K562 (cell line): ENCODE results near the gene ALG1. TPM values are rescaled to one million over a fixed set of nuclear protein-coding genes. Genes with fewer than 3 reads are reported as not detected.
A peak's percentile ranks its signal among the peaks of the same experiment; 100 is the strongest.

ENCODE experiments used
- ATAC-seq: fragments of 200-7000 bp; cut with Tn5 transposase; 3 replicates; pipeline ENCODE4 v1.9.1; 2020; ENCODE audit warnings: moderate library complexity
- BruUV-seq: library from RNA; stranded (reverse); fragments of 400-500 nt; replicated peaks from 2 replicates; lab custom pipeline; 2021; lab: Mats Ljungman, UMichigan
- CTCF ChIA-PET: fragments of 300-600 bp; formaldehyde crosslinking; extraction: SDS; loops from one replicate; lab custom pipeline; 2021; ENCODE audit warnings: low intra/inter-chr PET ratio; lab: Yijun Ruan, JAX
- POLR2A ChIA-PET: fragments of 300-600, 350-650 bp; sonication (Branson Sonifier 250); formaldehyde crosslinking; extraction: SDS; loops from one replicate; lab custom pipeline; 2021; ENCODE audit warnings: antibody characterized with exemption, inconsistent platforms; lab: Yijun Ruan, JAX
- DNase-seq, 4 experiments: peaks; one replicate each; pipeline versions ENCODE4 v3.0.0 to v3.0.0-alpha.2; 2011 to 2018; ENCODE audit warnings: low spot score in 3 of 4, mixed read lengths in 3 of 4; ENCODE audit errors: extremely low read depth in 1 of 4
- FAIRE-seq: peaks from 2 replicates; lab custom pipeline; 2011; peaks lifted over from hg19 to GRCh38; lab: Jason Lieb, UNC
- H2AFZ ChIP-seq: 2 replicates; pipeline ENCODE4 v1.6.0; 2011; ENCODE audit warnings: low read depth, low read length, control low read depth, inconsistent platforms
- H3K27ac ChIP-seq: fragments of 200-600 bp; 3 replicates; pipeline ENCODE4 v1.8.0; 2011; ENCODE audit warnings: low read depth, mild to moderate bottlenecking, control low read depth, inconsistent platforms, low read length, moderate library complexity, mixed read lengths; ENCODE audit errors: extremely low read depth
- H3K27me3 ChIP-seq, 2 experiments: fragments of 300-600 bp in 1 of 2; 2 replicates in 1 of 2; 3 replicates in 1 of 2; pipeline versions ENCODE4 v1.6.0 to v1.8.0; 2011; ENCODE audit warnings: inconsistent platforms in 2 of 2, low read length in 2 of 2, mild to moderate bottlenecking in 1 of 2, mixed read lengths in 1 of 2, moderate library complexity in 1 of 2; ENCODE audit not compliant: control insufficient read depth in 2 of 2, insufficient read depth in 2 of 2
- H3K36me3 ChIP-seq: fragments of 300-600 bp; 3 replicates; pipeline ENCODE4 v1.8.0; 2011; ENCODE audit warnings: mild to moderate bottlenecking, low read length, inconsistent platforms; ENCODE audit not compliant: control insufficient read depth, insufficient read depth
- H3K4me1 ChIP-seq, 2 experiments: fragments of 200-600 bp in 1 of 2; replicated peaks in 1 of 2; 2 replicates in 1 of 2; 3 replicates in 1 of 2; pipeline versions ENCODE4 v1.5.1 to v1.8.0; 2011; ENCODE audit warnings: inconsistent platforms in 2 of 2, low read length in 2 of 2, mild to moderate bottlenecking in 1 of 2, mixed read lengths in 1 of 2, moderate library complexity in 1 of 2; ENCODE audit not compliant: control insufficient read depth in 2 of 2, insufficient read depth in 2 of 2
- H3K4me2 ChIP-seq: 2 replicates; pipeline ENCODE4 v1.6.1; 2011; ENCODE audit warnings: low read length, control low read depth, inconsistent platforms, mixed read lengths; ENCODE audit not compliant: insufficient read depth
- H3K4me3 ChIP-seq: fragments of 200-600 bp; sonication (generic), shearing (Covaris generic); 2 replicates; pipeline ENCODE4 v1.5.1; 2016; ENCODE audit warnings: control low read depth, inconsistent platforms
- H3K79me2 ChIP-seq: fragments of 200-600 bp; 3 replicates; pipeline ENCODE4 v1.8.0; 2011; ENCODE audit warnings: low read length, inconsistent platforms; ENCODE audit not compliant: control insufficient read depth, insufficient read depth
- H3K9ac ChIP-seq, 2 experiments: 2 replicates each; pipeline versions ENCODE4 v1.6.0 to v1.6.1; 2011; ENCODE audit warnings: low read depth in 2 of 2, low read length in 2 of 2, control low read depth in 1 of 2, inconsistent platforms in 1 of 2, mild to moderate bottlenecking in 1 of 2, mixed read lengths in 1 of 2; ENCODE audit not compliant: insufficient read depth in 1 of 2
- H3K9me1 ChIP-seq: one replicate; pipeline ENCODE4 v1.6.0; 2011; ENCODE audit warnings: inconsistent platforms, mild to moderate bottlenecking, low read length, moderate library complexity; ENCODE audit not compliant: control insufficient read depth, insufficient read depth
- H3K9me3 ChIP-seq: replicated peaks from 2 replicates; pipeline ENCODE4 v1.5.1; 2011; ENCODE audit warnings: low read depth, low read length, inconsistent platforms; ENCODE audit not compliant: control insufficient read depth, insufficient read depth
- H4K20me1 ChIP-seq: replicated peaks from 2 replicates; pipeline ENCODE4 v1.6.1; 2011; ENCODE audit warnings: low read length, inconsistent platforms, mixed read lengths; ENCODE audit not compliant: control insufficient read depth, insufficient read depth
- DNMT1 ChIP-seq: fragments of 450-650 bp; IDR thresholded peaks from 2 replicates; pipeline ENCODE4 v1.6.1; 2016; ENCODE audit warnings: antibody characterized with exemption, mild to moderate bottlenecking
- EP400 ChIP-seq: fragments of 450-650 bp; IDR thresholded peaks from 2 replicates; pipeline ENCODE4 v1.6.1; 2017; ENCODE audit warnings: antibody characterized with exemption, mild to moderate bottlenecking, moderate library complexity
- GTF2F1 ChIP-seq: IDR thresholded peaks from 2 replicates; pipeline ENCODE4 v1.6.1; 2011; ENCODE audit warnings: low read depth, low read length, improper control_type of control experiment
- RFX1 ChIP-seq: fragments of 450-650 bp; IDR thresholded peaks from 2 replicates; pipeline ENCODE4 v1.6.1; 2016; ENCODE audit warnings: mild to moderate bottlenecking, moderate library complexity
- SRSF9 ChIP-seq: fragments of 200-400 bp; formaldehyde crosslinking; IDR thresholded peaks from 2 replicates; pipeline ENCODE4 v1.6.1; 2017; ENCODE audit warnings: low read depth, low read length, borderline replicate concordance
- YBX1 ChIP-seq: fragments of 450-650 bp; IDR thresholded peaks from 2 replicates; pipeline ENCODE4 v1.7.1; 2016; ENCODE audit warnings: mild to moderate bottlenecking
- ZNF174 ChIP-seq: fragments of 250-450 bp; sonication (Bioruptor Pico); IDR thresholded peaks from 2 replicates; pipeline ENCODE4 v1.4.0; 2020; ENCODE audit warnings: mild to moderate bottlenecking
- ZNF282 ChIP-seq: sonication (generic); formaldehyde crosslinking; IDR thresholded peaks from 2 replicates; pipeline ENCODE4 v1.8.1; 2023; ENCODE audit warnings: missing genetic modification reagents
- WGBS: fragments of 100-300 bp; shearing (Covaris generic); methylation state at CpG from one replicate; pipeline ENCODE4 v1.1.6; 2016; ENCODE audit warnings: low coverage, mixed read lengths; ENCODE audit not compliant: insufficient coverage; ENCODE audit errors: missing lambda C conversion rate; 5-methylcytosine and 5-hydroxymethylcytosine counted together
- in situ Hi-C: fragments of 300-500 bp; cut with MboI; formaldehyde crosslinking; loops from 4 replicates; pipeline ENCODE4 v1.15.0; 2018; ENCODE audit warnings: inconsistent platforms, mixed read lengths
- intact Hi-C: fragments of 100-400 bp; cut with micrococcal nuclease; formaldehyde crosslinking; loops from 2 replicates; pipeline ENCODE4 v1.14.2; 2022
- polyA plus RNA-seq, 8 experiments: library from polyadenylated mRNA; depleted of rRNA in 4 of 8; stranded (reverse) in 5 of 8; unstranded in 3 of 8; fragments of >200 nt; fragmentation: Nextera tagmentation in 2 of 8; fragmentation: Illumina TruSeq in 1 of 8; extraction: Ambion mirVana in 2 of 8; extraction: Trizol in 1 of 8; gene quantifications; 2 replicates each; pipeline versions ENCODE4 v1.2.1 to v1.2.3, GENCODE V29; 2011 to 2014; ENCODE audit warnings: inconsistent platforms in 1 of 8, missing spikeins in 1 of 8
- total RNA-seq, 7 experiments: library from RNA; depleted of rRNA in 6 of 7; stranded (reverse); fragments of >200 nt in 6 of 7; fragmentation: Illumina TruSeq in 2 of 7; extraction: Trizol in 2 of 7; gene quantifications; 2 replicates each; pipeline versions ENCODE4 v1.2.1 to v1.2.3, GENCODE V29; 2011 to 2021; ENCODE audit warnings: low replicate concordance in 1 of 7
- TF ChIP-seq, protein P1 (sequence below): sonication (generic); formaldehyde crosslinking; IDR thresholded peaks from 2 replicates; pipeline ENCODE4 v1.8.1; 2023; ENCODE audit warnings: mild to moderate bottlenecking, missing genetic modification reagents
- TF ChIP-seq, protein P2 (sequence below): fragments of 450-650 bp; formaldehyde crosslinking; IDR thresholded peaks from 2 replicates; pipeline ENCODE4 v1.4.0; 2020; ENCODE audit warnings: mild to moderate bottlenecking, mixed read lengths

The ALG1 gene
- total and polyA plus RNA-seq, 9 of the 15 experiments (the other 6 are each of a cell fraction or from before 2014, with no cell fraction given), result 1.1 to 26.4 (median 18.3) TPM

DNA sequence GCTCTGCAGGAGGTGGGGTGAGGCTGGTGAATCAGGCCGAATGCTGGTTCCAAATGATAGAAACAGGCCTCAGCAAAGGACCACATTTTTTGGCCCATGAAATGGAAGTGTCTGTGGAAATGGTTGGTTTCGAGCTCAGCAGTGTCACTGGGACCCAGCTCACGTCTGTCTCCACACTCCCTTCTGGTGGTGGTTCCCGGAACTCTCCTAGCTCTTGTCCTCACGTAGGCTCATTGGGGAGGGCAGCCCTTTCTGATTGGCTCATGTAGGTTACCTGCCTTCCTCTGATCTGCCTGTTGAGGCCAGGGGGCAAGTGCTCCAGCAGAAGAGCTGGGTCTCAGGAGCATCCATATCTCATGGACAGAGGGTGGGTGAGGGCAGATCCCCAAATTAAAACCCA lies 4.0 kb downstream of the ALG1 start:
- ATAC-seq (no peak), FAIRE-seq (no peak), DNase-seq (peak in 1 of 4 experiments; percentile 5)
- H3K4me3 ChIP-seq, result no peak overlapping the region
- no peak for TF ChIP-seq ZNF282 (CRISPR knock-in tag)
- TF ChIP-seq, protein P1, sequence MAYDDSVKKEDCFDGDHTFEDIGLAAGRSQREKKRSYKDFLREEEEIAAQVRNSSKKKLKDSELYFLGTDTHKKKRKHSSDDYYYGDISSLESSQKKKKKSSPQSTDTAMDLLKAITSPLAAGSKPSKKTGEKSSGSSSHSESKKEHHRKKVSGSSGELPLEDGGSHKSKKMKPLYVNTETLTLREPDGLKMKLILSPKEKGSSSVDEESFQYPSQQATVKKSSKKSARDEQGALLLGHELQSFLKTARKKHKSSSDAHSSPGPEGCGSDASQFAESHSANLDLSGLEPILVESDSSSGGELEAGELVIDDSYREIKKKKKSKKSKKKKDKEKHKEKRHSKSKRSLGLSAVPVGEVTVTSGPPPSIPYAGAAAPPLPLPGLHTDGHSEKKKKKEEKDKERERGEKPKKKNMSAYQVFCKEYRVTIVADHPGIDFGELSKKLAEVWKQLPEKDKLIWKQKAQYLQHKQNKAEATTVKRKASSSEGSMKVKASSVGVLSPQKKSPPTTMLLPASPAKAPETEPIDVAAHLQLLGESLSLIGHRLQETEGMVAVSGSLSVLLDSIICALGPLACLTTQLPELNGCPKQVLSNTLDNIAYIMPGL (CRISPR knock-in tag), result no peak
- TF ChIP-seq ZNF174 (CRISPR knock-in tag), result no peak
- no peak for TF ChIP-seq GTF2F1
- no peak for TF ChIP-seq DNMT1
- TF ChIP-seq, protein P2, sequence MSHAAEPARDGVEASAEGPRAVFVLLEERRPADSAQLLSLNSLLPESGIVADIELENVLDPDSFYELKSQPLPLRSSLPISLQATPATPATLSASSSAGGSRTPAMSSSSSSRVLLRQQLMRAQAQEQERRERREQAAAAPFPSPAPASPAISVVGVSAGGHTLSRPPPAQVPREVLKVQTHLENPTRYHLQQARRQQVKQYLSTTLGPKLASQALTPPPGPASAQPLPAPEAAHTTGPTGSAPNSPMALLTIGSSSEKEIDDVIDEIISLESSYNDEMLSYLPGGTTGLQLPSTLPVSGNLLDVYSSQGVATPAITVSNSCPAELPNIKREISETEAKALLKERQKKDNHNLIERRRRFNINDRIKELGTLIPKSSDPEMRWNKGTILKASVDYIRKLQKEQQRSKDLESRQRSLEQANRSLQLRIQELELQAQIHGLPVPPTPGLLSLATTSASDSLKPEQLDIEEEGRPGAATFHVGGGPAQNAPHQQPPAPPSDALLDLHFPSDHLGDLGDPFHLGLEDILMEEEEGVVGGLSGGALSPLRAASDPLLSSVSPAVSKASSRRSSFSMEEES (CRISPR knock-in tag), result no peak
- TF ChIP-seq EP400, result no peak
- TF ChIP-seq YBX1, result no peak
- no peak for TF ChIP-seq SRSF9
- no peak for TF ChIP-seq RFX1
- H3K4me1 ChIP-seq, result peaks cover 5 to 6% of the 10 kb centered on the region in 2 experiments; a peak in 3 of 5 replicates
- peaks cover 41% of the 10 kb centered on the region for H3K36me3 ChIP-seq
- POLR2A ChIA-PET, result interaction anchor here (1.4 kb wide), 1 partner anchor 10 kb away, joined by 4 read pairs; the partner anchor contains the start of gene C16orf89
- no peaks in the 10 kb centered on the region for H3K9me1 ChIP-seq
- H4K20me1 ChIP-seq, result no peaks in the 10 kb centered on the region
- no peak overlapping the region; a peak in 1 of 4 replicates for H3K9ac ChIP-seq
- BruUV-seq, result no TSS peak
- H2AFZ ChIP-seq, result no peak overlapping the region
- CTCF ChIA-PET, result no interaction called here
- in situ Hi-C loops, result no loop called here
- H3K27ac ChIP-seq, result no peak overlapping the region
- H3K9me3 ChIP-seq, result peaks cover 5% of the 10 kb centered on the region; the same call in 1 of the 2 replicates
- H3K79me2 ChIP-seq, result peaks cover 16% of the 10 kb centered on the region
- intact Hi-C loops, result no loop called here
- 74% methylated on average over 5 of the region's 5 CpGs for WGBS
- no peaks in the 10 kb centered on the region for H3K27me3 ChIP-seq
- H3K4me2 ChIP-seq, result no peak overlapping the region
